DND-41 (cell line): Measurements from ENCODE around the gene ZC3H15.

Source experiments
- EZH2 ChIP-seq: IDR thresholded peaks from 3 replicates; pipeline ENCODE4 v1.6.1; 2012; ENCODE audit warnings: borderline replicate concordance, low read depth, mild to moderate bottlenecking, moderate library complexity, low read length, inconsistent platforms; ENCODE audit not compliant: severe bottlenecking
- TF ChIP-seq, protein P1 (sequence below): IDR thresholded peaks from 2 replicates; pipeline ENCODE4 v1.5.1; 2012; ENCODE audit warnings: borderline replicate concordance, low read length, moderate library complexity, mild to moderate bottlenecking; ENCODE audit not compliant: poor library complexity, severe bottlenecking; ENCODE audit errors: extremely low read depth

- TF ChIP-seq, protein P1, sequence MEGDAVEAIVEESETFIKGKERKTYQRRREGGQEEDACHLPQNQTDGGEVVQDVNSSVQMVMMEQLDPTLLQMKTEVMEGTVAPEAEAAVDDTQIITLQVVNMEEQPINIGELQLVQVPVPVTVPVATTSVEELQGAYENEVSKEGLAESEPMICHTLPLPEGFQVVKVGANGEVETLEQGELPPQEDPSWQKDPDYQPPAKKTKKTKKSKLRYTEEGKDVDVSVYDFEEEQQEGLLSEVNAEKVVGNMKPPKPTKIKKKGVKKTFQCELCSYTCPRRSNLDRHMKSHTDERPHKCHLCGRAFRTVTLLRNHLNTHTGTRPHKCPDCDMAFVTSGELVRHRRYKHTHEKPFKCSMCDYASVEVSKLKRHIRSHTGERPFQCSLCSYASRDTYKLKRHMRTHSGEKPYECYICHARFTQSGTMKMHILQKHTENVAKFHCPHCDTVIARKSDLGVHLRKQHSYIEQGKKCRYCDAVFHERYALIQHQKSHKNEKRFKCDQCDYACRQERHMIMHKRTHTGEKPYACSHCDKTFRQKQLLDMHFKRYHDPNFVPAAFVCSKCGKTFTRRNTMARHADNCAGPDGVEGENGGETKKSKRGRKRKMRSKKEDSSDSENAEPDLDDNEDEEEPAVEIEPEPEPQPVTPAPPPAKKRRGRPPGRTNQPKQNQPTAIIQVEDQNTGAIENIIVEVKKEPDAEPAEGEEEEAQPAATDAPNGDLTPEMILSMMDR: no peak
- TF ChIP-seq EZH2: no peak
These were observed 31.0 kb downstream of the ZC3H15 start for GRCh38 chr2:186517090-186517489.
